Measurements from ENCODE around the gene DENND5A. TPM values are rescaled to one million over a fixed set of nuclear protein-coding genes. Genes with fewer than 3 reads are reported as not detected.

DENND5A gene
- total and polyA plus RNA-seq, 4 donors, result 7.9 to 45.8 (median 18.2) TPM

GRCh38 chr11:9118277-9118676, 146.9 kb downstream of the DENND5A start:
- no peak for DNase-seq (ENCODE audit: low spot score)
- Histone ChIP-seq H3K4me3 (ENCODE audit: low read depth in 1 of 3, low read length in 3 of 3) (no peak overlapping the region), H3K27me3 (ENCODE audit: control insufficient read depth in 4 of 4, insufficient read depth in 4 of 4, low read length in 3 of 4) (no peaks in the 10 kb centered on the region), H3K27ac (ENCODE audit: low read depth in 1 of 2, low read length in 2 of 2) (no peak overlapping the region), H3K4me1 (ENCODE audit: control insufficient read depth in 4 of 4, insufficient read depth in 4 of 4, low read length in 3 of 4) (no peaks in the 10 kb centered on the region), H3K36me3 (ENCODE audit: control insufficient read depth in 4 of 4, insufficient read depth in 3 of 4, low read depth in 1 of 4, low read length in 3 of 4) (no peaks in the 10 kb centered on the region), H3K9ac (ENCODE audit: low read depth in 1 of 2, low read length in 2 of 2) (no peak overlapping the region), H3K9me3 (ENCODE audit: control insufficient read depth in 4 of 4, low read length in 3 of 4) (peaks cover 0 to 9% (median 0%) of the 10 kb centered on the region in 4 donors)
- TF ChIP-seq GABPA (IDR thresholded peaks at IDR 0.05 in 1 of 2, conservative IDR thresholded peaks at IDR 0.05 in 1 of 2), result no peak
- no peak for TF ChIP-seq HNF4G (IDR thresholded peaks at IDR 0.05)
- TF ChIP-seq JUND (IDR thresholded peaks at IDR 0.05), result no peak
- TF ChIP-seq TAF1 (conservative IDR thresholded peaks at IDR 0.05), result no peak
- TF ChIP-seq ATF3 (IDR thresholded peaks at IDR 0.05), result no peak
- no peak for TF ChIP-seq RXRA (IDR thresholded peaks at IDR 0.05)
- no peak for TF ChIP-seq YY1 (IDR thresholded peaks at IDR 0.05)
- TF ChIP-seq CTCF (IDR thresholded peaks at IDR 0.05; ENCODE audit: low read depth, low read length, missing input control), result no peak
- no peak for TF ChIP-seq FOXA2 (IDR thresholded peaks at IDR 0.05)
- WGBS, result 94% methylated on average over 2 of the region's 2 CpGs

DNA sequence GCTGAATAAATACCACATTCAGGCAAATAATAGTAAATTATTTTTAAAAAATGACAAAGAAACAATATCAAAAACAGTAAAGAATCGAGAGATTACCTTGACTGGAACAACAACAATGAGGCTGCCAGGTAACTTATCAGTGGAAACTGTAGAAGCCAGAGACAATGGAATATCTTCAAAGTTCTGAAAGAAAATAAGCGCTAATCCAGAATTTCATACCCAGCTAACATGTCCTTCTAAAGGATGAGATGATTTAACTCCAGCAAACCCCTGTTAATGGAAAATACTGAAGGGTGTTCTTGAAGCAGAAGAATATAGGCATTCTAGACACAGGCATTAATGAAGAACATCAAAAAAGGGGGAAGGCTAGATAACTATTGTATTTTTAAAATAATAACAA, 153.1 kb downstream of the DENND5A start:
- Histone ChIP-seq H3K36me3 (ENCODE audit: control insufficient read depth in 4 of 4, insufficient read depth in 3 of 4, low read depth in 1 of 4, low read length in 3 of 4) (no peaks in the 10 kb centered on the region), H3K9ac (ENCODE audit: low read depth in 1 of 2, low read length in 2 of 2) (no peak overlapping the region), H3K4me1 (ENCODE audit: control insufficient read depth in 4 of 4, insufficient read depth in 4 of 4, low read length in 3 of 4) (no peaks in the 10 kb centered on the region), H3K4me3 (ENCODE audit: low read depth in 1 of 3, low read length in 3 of 3) (no peak overlapping the region), H3K9me3 (ENCODE audit: control insufficient read depth in 4 of 4, low read length in 3 of 4) (peaks cover 0 to 20% (median 3%) of the 10 kb centered on the region in 4 donors), H3K27me3 (ENCODE audit: control insufficient read depth in 4 of 4, insufficient read depth in 4 of 4, low read length in 3 of 4) (no peaks in the 10 kb centered on the region), H3K27ac (ENCODE audit: low read depth in 1 of 2, low read length in 2 of 2) (no peak overlapping the region)
- TF ChIP-seq HNF4A (conservative IDR thresholded peaks at IDR 0.05) (no peak), FOXA1 (IDR thresholded peaks at IDR 0.05) (no peak), JUND (IDR thresholded peaks at IDR 0.05) (no peak), RXRA (IDR thresholded peaks at IDR 0.05) (no peak), HNF4G (IDR thresholded peaks at IDR 0.05) (no peak), CTCF (IDR thresholded peaks at IDR 0.05; ENCODE audit: low read depth, low read length, missing input control) (no peak)
- TF ChIP-seq, protein P1, sequence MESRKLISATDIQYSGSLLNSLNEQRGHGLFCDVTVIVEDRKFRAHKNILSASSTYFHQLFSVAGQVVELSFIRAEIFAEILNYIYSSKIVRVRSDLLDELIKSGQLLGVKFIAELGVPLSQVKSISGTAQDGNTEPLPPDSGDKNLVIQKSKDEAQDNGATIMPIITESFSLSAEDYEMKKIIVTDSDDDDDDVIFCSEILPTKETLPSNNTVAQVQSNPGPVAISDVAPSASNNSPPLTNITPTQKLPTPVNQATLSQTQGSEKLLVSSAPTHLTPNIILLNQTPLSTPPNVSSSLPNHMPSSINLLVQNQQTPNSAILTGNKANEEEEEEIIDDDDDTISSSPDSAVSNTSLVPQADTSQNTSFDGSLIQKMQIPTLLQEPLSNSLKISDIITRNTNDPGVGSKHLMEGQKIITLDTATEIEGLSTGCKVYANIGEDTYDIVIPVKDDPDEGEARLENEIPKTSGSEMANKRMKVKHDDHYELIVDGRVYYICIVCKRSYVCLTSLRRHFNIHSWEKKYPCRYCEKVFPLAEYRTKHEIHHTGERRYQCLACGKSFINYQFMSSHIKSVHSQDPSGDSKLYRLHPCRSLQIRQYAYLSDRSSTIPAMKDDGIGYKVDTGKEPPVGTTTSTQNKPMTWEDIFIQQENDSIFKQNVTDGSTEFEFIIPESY (IDR thresholded peaks at IDR 0.05), result no peak
- TF ChIP-seq, protein P2, sequence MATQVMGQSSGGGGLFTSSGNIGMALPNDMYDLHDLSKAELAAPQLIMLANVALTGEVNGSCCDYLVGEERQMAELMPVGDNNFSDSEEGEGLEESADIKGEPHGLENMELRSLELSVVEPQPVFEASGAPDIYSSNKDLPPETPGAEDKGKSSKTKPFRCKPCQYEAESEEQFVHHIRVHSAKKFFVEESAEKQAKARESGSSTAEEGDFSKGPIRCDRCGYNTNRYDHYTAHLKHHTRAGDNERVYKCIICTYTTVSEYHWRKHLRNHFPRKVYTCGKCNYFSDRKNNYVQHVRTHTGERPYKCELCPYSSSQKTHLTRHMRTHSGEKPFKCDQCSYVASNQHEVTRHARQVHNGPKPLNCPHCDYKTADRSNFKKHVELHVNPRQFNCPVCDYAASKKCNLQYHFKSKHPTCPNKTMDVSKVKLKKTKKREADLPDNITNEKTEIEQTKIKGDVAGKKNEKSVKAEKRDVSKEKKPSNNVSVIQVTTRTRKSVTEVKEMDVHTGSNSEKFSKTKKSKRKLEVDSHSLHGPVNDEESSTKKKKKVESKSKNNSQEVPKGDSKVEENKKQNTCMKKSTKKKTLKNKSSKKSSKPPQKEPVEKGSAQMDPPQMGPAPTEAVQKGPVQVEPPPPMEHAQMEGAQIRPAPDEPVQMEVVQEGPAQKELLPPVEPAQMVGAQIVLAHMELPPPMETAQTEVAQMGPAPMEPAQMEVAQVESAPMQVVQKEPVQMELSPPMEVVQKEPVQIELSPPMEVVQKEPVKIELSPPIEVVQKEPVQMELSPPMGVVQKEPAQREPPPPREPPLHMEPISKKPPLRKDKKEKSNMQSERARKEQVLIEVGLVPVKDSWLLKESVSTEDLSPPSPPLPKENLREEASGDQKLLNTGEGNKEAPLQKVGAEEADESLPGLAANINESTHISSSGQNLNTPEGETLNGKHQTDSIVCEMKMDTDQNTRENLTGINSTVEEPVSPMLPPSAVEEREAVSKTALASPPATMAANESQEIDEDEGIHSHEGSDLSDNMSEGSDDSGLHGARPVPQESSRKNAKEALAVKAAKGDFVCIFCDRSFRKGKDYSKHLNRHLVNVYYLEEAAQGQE (IDR thresholded peaks at IDR 0.05), result no peak
- 96% methylated on average over 2 of the region's 2 CpGs for WGBS
- DNase-seq (ENCODE audit: low spot score), result no peak

All from liver (tissue), 9 donors.